ENCODE measurements around the gene SMAD2.

Gene SMAD2

DNA sequence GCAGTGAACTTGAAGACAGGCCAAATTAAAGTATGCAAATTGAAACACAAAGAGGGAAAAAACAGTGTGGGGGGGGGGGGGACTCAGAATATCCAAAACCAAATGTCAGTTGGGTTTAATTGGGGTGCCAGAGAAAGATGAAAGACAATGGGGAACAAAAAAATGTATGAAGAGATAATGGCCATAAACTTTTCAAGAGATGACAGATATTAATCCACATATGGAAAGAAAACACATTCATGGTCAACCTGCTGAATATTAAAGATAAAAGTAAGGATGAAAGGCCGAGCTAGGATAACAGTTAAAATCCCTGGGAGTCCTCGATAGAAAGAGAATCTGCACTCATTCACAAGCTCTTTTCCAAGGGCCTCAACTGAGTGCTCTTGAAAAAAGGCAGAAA is 26.6 kb downstream of the SMAD2 start:
- no peak for DNase-seq
- in situ Hi-C loops (cut with HindIII; ENCODE audit: low pct_ligation_motif_present, low pct_unique_long_range_greater_than_20kb, low sequenced_read_pairs) = no loop called here

GRCh38 chr18:47901624-47902362 is 28.7 kb downstream of the SMAD2 start:
- no peak for DNase-seq
- in situ Hi-C loops (cut with HindIII; ENCODE audit: low pct_ligation_motif_present, low pct_unique_long_range_greater_than_20kb, low sequenced_read_pairs) = no loop called here

DNA sequence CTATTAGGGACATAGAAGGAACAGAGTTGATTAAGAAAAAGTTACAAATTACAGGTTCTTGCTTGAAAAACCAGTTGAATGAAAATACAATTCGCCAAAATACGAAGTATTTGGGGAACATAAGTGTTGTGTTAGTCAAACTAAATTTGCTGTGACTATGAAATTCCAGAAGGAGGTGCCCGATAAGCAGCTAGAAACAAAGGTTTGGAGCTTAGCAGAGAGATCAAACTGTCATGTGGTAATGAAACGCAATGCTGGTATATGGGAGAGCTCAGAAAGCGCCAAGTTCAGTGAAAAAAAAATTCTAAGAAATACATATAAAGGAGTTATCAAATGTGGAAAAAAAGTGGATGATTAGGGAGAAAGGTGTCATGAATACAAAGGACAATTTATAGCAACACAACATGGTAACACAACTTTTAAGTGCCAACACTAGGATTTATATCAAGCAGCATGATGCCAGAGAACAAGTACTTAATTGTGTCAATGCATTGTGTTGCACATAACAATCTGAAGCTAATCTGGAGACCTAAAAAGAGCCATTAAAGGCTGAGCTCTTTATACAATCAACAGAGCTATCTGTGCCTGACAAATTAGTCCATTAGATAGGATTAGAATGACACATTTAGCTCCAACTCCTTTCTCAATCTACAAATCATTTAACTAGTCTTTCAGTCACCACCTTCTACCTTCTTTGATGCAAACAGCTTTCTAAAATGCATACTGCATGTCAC is 31.2 kb downstream of the SMAD2 start:
- in situ Hi-C loops (cut with HindIII; ENCODE audit: low pct_ligation_motif_present, low pct_unique_long_range_greater_than_20kb, low sequenced_read_pairs) = no loop called here
- no peak for DNase-seq

- no peak for DNase-seq
- in situ Hi-C loops (cut with HindIII; ENCODE audit: low pct_ligation_motif_present, low pct_unique_long_range_greater_than_20kb, low sequenced_read_pairs) = no loop called here
Observed at GRCh38 chr18:47898696-47899095, 31.8 kb downstream of the SMAD2 start.

DNA sequence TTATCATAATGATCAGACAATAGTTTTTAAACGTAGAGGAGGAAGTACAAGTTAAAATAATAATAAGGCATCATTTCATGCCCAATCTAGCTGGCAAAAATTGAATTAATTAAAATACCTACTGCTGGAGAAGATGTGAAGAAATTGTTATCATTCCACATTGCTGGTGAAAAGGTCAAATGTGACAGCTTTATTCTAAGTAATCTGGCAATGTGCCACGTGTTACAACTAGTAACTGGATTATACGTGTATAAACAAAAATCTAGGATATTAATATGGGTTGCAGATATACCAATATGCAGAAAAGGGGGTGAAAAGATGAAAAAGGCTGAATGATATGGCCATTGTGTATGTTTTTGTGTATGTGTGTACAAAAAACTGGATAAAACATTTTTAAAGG is 32.4 kb downstream of the SMAD2 start:
- DNase-seq = no peak
- in situ Hi-C loops (cut with HindIII; ENCODE audit: low pct_ligation_motif_present, low pct_unique_long_range_greater_than_20kb, low sequenced_read_pairs) = no loop called here

GRCh38 chr18:47895565-47896250 is 34.8 kb downstream of the SMAD2 start:
- in situ Hi-C loops (cut with HindIII; ENCODE audit: low pct_ligation_motif_present, low pct_unique_long_range_greater_than_20kb, low sequenced_read_pairs) = no loop called here

DNA sequence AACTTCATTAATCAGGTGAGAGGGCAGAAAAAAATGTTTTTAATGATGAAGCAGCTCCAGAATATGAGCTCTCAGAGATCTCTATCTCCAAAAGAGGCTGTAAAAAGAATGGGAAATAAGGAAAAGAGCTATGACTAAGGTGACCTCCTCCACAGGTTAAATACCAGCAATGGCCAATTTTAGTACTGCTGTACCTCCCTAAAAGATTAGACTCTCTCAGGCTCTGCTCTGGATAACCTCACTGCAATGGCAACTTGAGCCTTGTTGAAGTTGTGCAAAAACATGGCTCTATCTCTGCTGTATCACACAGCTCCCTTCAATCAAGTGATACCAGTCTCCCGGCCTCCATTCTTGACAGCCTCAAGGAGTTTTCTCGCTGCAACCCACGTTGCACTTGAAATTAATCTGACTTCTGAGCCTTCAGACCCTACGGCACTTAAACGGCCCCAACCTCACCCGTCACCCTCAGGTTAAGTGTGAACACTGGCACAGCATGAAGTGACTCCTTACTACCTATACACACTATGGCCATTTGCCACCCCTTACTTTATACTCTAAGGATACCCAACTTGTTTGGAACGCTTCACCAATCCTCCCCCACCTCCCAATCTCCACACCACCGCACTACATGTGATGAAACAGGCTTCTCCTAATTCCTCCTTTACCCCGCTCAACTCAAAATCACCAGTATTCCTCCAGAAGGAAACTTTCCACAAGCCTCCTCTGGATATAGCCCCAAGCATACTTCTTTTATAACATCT is 36.3 kb downstream of the SMAD2 start:
- in situ Hi-C loops (cut with HindIII; ENCODE audit: low pct_ligation_motif_present, low pct_unique_long_range_greater_than_20kb, low sequenced_read_pairs) = no loop called here
- no peak for DNase-seq

More at GRCh38 chr18:47895565-47896250, 34.8 kb downstream of the SMAD2 start:
- no peak for DNase-seq

- DNase-seq = no peak
- in situ Hi-C loops (cut with HindIII; ENCODE audit: low pct_ligation_motif_present, low pct_unique_long_range_greater_than_20kb, low sequenced_read_pairs) = no loop called here
Observed at GRCh38 chr18:47893047-47893446, 37.4 kb downstream of the SMAD2 start.

DNA sequence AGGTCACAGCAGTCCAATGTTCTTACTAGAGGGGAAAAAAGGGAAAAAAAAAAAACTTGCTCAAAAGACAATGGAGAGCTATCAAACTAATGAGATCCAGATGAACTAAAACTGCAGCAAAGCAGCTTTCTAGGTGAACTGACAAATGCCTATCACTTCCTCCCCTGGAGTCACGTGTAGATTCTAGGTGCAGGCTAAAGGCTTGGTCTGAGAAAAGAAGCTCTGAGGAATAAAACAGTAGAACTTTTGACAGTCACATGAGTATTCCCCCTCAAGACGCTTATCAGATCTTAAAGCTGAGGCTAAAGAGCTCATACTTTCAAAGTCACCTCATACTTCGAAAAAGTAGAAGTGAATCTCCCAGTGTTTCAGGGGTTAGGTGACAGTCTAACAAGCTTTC is 42.3 kb downstream of the SMAD2 start:
- in situ Hi-C loops (cut with HindIII; ENCODE audit: low pct_ligation_motif_present, low pct_unique_long_range_greater_than_20kb, low sequenced_read_pairs) = no loop called here

DNA sequence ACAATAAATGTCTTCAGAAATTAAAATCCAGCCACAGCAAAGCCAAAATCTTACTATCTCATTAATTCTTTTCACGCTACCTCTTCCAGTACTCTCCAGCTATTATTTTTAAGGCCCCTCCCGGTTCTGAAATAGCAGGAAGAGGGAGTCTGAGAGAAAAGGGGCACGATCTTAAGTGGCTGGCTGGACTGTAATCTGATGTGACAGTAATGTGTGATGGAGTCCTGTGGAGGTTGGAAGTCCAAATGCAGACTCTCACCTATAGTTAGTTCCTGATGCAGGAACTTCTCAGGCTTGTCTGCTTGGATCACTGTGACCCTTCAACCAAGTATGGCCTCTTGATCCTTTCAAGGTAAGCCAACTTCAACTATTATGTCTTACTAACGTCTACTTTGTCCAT is 43.2 kb downstream of the SMAD2 start:
- no peak for DNase-seq
- in situ Hi-C loops (cut with HindIII; ENCODE audit: low pct_ligation_motif_present, low pct_unique_long_range_greater_than_20kb, low sequenced_read_pairs) = no loop called here

More for the DNA sequence above, 42.3 kb downstream of the SMAD2 start:
- no peak for DNase-seq

- in situ Hi-C loops (cut with HindIII; ENCODE audit: low pct_ligation_motif_present, low pct_unique_long_range_greater_than_20kb, low sequenced_read_pairs) = no loop called here
- peak; percentile 32 for DNase-seq
Observed at GRCh38 chr18:47883771-47884413, 46.6 kb downstream of the SMAD2 start.

DNA sequence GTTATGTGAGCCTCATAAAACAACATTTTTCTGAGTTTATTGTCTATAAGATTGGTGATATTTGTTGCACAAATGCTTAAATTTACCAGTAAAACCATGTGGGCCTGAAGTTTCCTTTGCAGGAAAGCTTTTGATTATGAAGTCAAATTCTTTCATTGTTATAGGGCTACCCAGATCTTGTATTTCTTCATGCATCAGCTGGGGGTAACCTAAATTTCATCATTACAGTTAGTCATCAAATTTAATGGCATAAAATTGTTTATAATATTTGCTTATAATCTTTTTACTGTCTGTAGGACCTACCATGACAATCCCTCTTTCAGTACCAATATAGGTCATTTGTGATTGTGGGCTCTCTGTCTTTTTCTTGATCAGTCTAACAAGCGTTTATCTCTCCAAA is 47.8 kb downstream of the SMAD2 start:
- DNase-seq = no peak
- in situ Hi-C loops (cut with HindIII; ENCODE audit: low pct_ligation_motif_present, low pct_unique_long_range_greater_than_20kb, low sequenced_read_pairs) = no loop called here

- in situ Hi-C loops (cut with HindIII; ENCODE audit: low pct_ligation_motif_present, low pct_unique_long_range_greater_than_20kb, low sequenced_read_pairs) = no loop called here
- DNase-seq = peak; percentile 55
Observed at GRCh38 chr18:47881752-47882455, 48.6 kb downstream of the SMAD2 start.

DNA sequence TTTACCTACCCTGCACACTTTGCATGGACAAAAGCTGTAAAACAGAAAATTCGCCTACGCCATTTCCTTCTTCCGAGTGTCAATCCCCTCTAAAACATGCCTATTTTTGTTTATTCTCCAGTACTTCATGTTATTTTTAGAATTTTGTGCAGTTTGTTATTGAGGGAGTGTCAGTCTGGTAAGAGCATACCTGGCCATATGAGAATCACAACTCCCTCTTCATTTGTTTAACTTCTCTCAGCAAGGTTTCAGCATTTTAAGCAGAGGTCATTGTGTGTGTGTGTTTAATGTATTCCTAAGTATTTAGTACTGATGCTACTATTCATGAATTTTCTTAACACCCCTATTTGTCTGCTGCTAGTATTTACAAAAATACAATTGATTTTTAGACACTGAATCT is 49.4 kb downstream of the SMAD2 start:
- in situ Hi-C loops (cut with HindIII; ENCODE audit: low pct_ligation_motif_present, low pct_unique_long_range_greater_than_20kb, low sequenced_read_pairs) = no loop called here
- no peak for DNase-seq

GRCh38 chr18:47877892-47878291 is 52.6 kb downstream of the SMAD2 start:
- in situ Hi-C loops (cut with HindIII; ENCODE audit: low pct_ligation_motif_present, low pct_unique_long_range_greater_than_20kb, low sequenced_read_pairs) = no loop called here
- no peak for DNase-seq

DNA sequence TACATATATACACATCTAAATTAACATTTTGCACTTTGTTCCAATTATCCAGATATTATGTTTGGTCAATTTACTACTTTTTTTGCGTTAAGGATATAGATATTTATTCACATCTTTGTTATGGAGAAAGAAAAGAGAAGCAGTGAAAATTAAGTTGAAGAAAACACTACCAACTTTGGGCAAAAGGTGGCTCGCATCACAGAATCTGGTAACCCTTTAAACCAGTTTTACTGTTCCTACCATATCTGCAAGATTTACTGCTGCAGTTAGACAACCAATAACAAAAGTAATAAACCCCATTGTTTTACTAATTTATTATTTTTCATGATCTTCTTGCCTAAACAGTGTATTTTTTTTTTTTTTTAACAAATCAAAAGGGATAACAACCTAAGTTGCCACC is 53.6 kb downstream of the SMAD2 start:
- DNase-seq = no peak
- in situ Hi-C loops (cut with HindIII; ENCODE audit: low pct_ligation_motif_present, low pct_unique_long_range_greater_than_20kb, low sequenced_read_pairs) = no loop called here

DNA sequence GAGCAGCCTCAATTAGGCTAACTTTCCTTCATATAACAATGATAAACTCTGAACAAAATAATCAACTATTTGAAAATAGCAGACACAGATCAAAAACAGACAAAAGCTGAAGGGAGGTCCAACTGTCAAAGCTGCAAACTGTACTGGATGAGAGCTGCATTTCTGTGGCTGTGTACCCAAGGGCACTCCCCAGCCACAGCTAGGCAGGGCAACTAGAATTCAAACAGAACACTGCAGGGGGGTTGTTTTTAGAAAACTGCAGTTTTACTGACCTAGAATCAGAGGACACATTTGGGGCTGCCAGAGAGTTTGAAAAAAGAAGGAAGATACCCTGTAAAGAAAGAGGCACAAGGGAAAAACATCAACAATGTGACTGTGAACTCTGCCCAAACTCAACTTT is 56.8 kb downstream of the SMAD2 start:
- in situ Hi-C loops (cut with HindIII; ENCODE audit: low pct_ligation_motif_present, low pct_unique_long_range_greater_than_20kb, low sequenced_read_pairs) = no loop called here
- no peak for DNase-seq

DNA sequence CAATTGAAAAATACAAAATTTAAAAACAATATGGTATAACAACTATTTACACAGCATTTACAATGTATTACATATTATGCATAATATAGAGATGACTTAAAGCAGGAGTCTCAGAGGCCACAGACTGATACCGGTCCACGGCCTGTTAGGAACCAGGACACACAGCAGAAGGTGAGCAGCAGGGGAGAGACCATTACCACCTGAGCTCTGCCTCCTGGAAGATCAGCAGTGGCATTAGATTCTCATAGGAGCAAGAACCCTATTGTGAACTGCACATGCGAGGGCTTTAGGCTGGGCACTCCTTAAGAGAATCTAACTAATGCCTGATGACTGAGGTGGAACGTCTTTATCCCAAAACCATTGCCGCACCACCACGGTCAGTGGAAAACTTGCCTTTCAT is 58.0 kb downstream of the SMAD2 start:
- DNase-seq = no peak
- in situ Hi-C loops (cut with HindIII; ENCODE audit: low pct_ligation_motif_present, low pct_unique_long_range_greater_than_20kb, low sequenced_read_pairs) = no loop called here

All from ACHN (cell line).